DMS153 treated with DMSO at 0.1 percent for 48 hours (cell line): ENCODE measurements around the gene ANTKMT.

Experiments used
- DNase-seq: peaks from one replicate; lab custom pipeline; 2025; ENCODE audit not compliant: unreplicated experiment; lab: John Stamatoyannopoulos, UW

ANTKMT gene

GRCh38 chr16:726188-726437 lies 5.2 kb downstream of the ANTKMT start:
- DNase-seq, result no peak

GRCh38 chr16:726438-727290 lies 5.7 kb downstream of the ANTKMT start, which contains the start of the genes CCDC78 and HAGHL:
Gene CCDC78, minus strand, starts transcription at chr16:726443. Its CDS starts 76 bp downstream, at chr16:726367.
Gene HAGHL, plus strand, starts transcription at chr16:727106. Its CDS starts 404 bp downstream, at chr16:727510.
- no peak for DNase-seq

GRCh38 chr16:727291-727977 lies 6.5 kb downstream of the ANTKMT start:
- no peak for DNase-seq

- no peak for DNase-seq
Measured at GRCh38 chr16:728131-728889, 7.4 kb downstream of the ANTKMT start.

GRCh38 chr16:728890-729744 lies 8.2 kb downstream of the ANTKMT start:
- no peak for DNase-seq

GRCh38 chr16:729768-730665 lies 9.1 kb downstream of the ANTKMT start:
- no peak for DNase-seq

GRCh38 chr16:730666-731509 lies 9.9 kb downstream of the ANTKMT start:
- no peak for DNase-seq

- no peak for DNase-seq
Measured at GRCh38 chr16:732332-732731, 11.4 kb downstream of the ANTKMT start.

- no peak for DNase-seq
Measured at GRCh38 chr16:732936-733335, 12.0 kb downstream of the ANTKMT start.

- no peak for DNase-seq
Measured at GRCh38 chr16:733382-734207, 12.6 kb downstream of the ANTKMT start.

GRCh38 chr16:734208-734980 lies 13.4 kb downstream of the ANTKMT start:
- no peak for DNase-seq

GRCh38 chr16:734981-735881 lies 14.3 kb downstream of the ANTKMT start:
- DNase-seq, result no peak

GRCh38 chr16:735982-736453 lies 15.1 kb downstream of the ANTKMT start:
- DNase-seq, result no peak

GRCh38 chr16:736936-737481 lies 16.1 kb downstream of the ANTKMT start:
- DNase-seq, result no peak

GRCh38 chr16:739560-740458 lies 18.9 kb downstream of the ANTKMT start:
- DNase-seq, result no peak
